ENCODE data around the gene CTDSPL.

Gene CTDSPL

GRCh38 chr3:38020342-38020726, 158.7 kb downstream of the CTDSPL start:
- H3K4me3 ChIP-seq (ENCODE audit: severe bottlenecking) = no peak overlapping the region
- DNase-seq (ENCODE audit: low spot score) (no peak), ATAC-seq (ENCODE audit: low read depth) (no peak)
- H3K27ac ChIP-seq (ENCODE audit: poor library complexity, severe bottlenecking) = no peak overlapping the region
- H3K9me3 ChIP-seq (ENCODE audit: severe bottlenecking) = no peaks in the 10 kb centered on the region
- no peak for TF ChIP-seq CTCF (IDR thresholded peaks at IDR 0.05; ENCODE audit: poor library complexity, severe bottlenecking)
- peaks cover 6% of the 10 kb centered on the region; the same call in 1 of the 2 replicates for H3K36me3 ChIP-seq (ENCODE audit: low read depth)
- no peaks in the 10 kb centered on the region for H3K27me3 ChIP-seq (ENCODE audit: insufficient read depth, poor library complexity, severe bottlenecking)
- H3K4me1 ChIP-seq (ENCODE audit: insufficient read depth, poor library complexity, severe bottlenecking) = no peaks in the 10 kb centered on the region

GRCh38 chr3:38021196-38021595, 159.5 kb downstream of the CTDSPL start:
- ATAC-seq (ENCODE audit: low read depth) (no peak), DNase-seq (ENCODE audit: low spot score) (no peak)
- Histone ChIP-seq H3K4me1 (ENCODE audit: insufficient read depth, poor library complexity, severe bottlenecking) (peaks cover 4% of the 10 kb centered on the region), H3K27me3 (ENCODE audit: insufficient read depth, poor library complexity, severe bottlenecking) (no peaks in the 10 kb centered on the region), H3K4me3 (ENCODE audit: severe bottlenecking) (no peak overlapping the region), H3K9me3 (ENCODE audit: severe bottlenecking) (no peaks in the 10 kb centered on the region), H3K36me3 (ENCODE audit: low read depth) (no peaks in the 10 kb centered on the region), H3K27ac (ENCODE audit: poor library complexity, severe bottlenecking) (no peak overlapping the region)
- TF ChIP-seq CTCF (IDR thresholded peaks at IDR 0.05; ENCODE audit: poor library complexity, severe bottlenecking) = no peak

- H3K4me1 ChIP-seq (ENCODE audit: insufficient read depth, poor library complexity, severe bottlenecking) = peaks cover 6% of the 10 kb centered on the region
- ATAC-seq (ENCODE audit: low read depth) (no peak), DNase-seq (ENCODE audit: low spot score) (no peak)
- no peaks in the 10 kb centered on the region for H3K27me3 ChIP-seq (ENCODE audit: insufficient read depth, poor library complexity, severe bottlenecking)
- no peak for TF ChIP-seq CTCF (IDR thresholded peaks at IDR 0.05; ENCODE audit: poor library complexity, severe bottlenecking)
- H3K9me3 ChIP-seq (ENCODE audit: severe bottlenecking) = no peaks in the 10 kb centered on the region
- no peaks in the 10 kb centered on the region for H3K36me3 ChIP-seq (ENCODE audit: low read depth)
- no peak overlapping the region for H3K27ac ChIP-seq (ENCODE audit: poor library complexity, severe bottlenecking)
- no peak overlapping the region for H3K4me3 ChIP-seq (ENCODE audit: severe bottlenecking)
Observed at GRCh38 chr3:38022301-38022700, 160.6 kb downstream of the CTDSPL start.

- Histone ChIP-seq H3K36me3 (ENCODE audit: low read depth) (no peaks in the 10 kb centered on the region), H3K4me3 (ENCODE audit: severe bottlenecking) (no peak overlapping the region), H3K27me3 (ENCODE audit: insufficient read depth, poor library complexity, severe bottlenecking) (no peaks in the 10 kb centered on the region), H3K9me3 (ENCODE audit: severe bottlenecking) (no peaks in the 10 kb centered on the region), H3K4me1 (ENCODE audit: insufficient read depth, poor library complexity, severe bottlenecking) (peaks cover 6% of the 10 kb centered on the region), H3K27ac (ENCODE audit: poor library complexity, severe bottlenecking) (no peak overlapping the region)
- no peak for ATAC-seq (ENCODE audit: low read depth)
- TF ChIP-seq CTCF (IDR thresholded peaks at IDR 0.05; ENCODE audit: poor library complexity, severe bottlenecking) = no peak
- DNase-seq (ENCODE audit: low spot score) = no peak
Observed at GRCh38 chr3:38022896-38023709, 161.4 kb downstream of the CTDSPL start.

GRCh38 chr3:38026856-38027255, 165.2 kb downstream of the CTDSPL start:
- no peak for TF ChIP-seq CTCF (IDR thresholded peaks at IDR 0.05; ENCODE audit: poor library complexity, severe bottlenecking)
- Histone ChIP-seq H3K27me3 (ENCODE audit: insufficient read depth, poor library complexity, severe bottlenecking) (no peaks in the 10 kb centered on the region), H3K4me3 (ENCODE audit: severe bottlenecking) (no peak overlapping the region), H3K4me1 (ENCODE audit: insufficient read depth, poor library complexity, severe bottlenecking) (peaks cover 26% of the 10 kb centered on the region), H3K36me3 (ENCODE audit: low read depth) (no peaks in the 10 kb centered on the region), H3K9me3 (ENCODE audit: severe bottlenecking) (no peaks in the 10 kb centered on the region), H3K27ac (ENCODE audit: poor library complexity, severe bottlenecking) (peak overlapping the region; percentile 56)
- no peak for DNase-seq (ENCODE audit: low spot score)
- ATAC-seq (ENCODE audit: low read depth) = no peak
